ENCODE measurements around the gene TMEM38B.
A peak's percentile ranks its signal among the peaks of the same experiment; 100 is the strongest.
"Not testable (repeated sequence)": the region's sequence is repeated elsewhere in the genome, so short reads cannot be mapped to it uniquely, and the experiment has no call there.

TMEM38B gene

GRCh38 chr9:105706156-105706555, 11.8 kb downstream of the TMEM38B start:
- FAIRE-seq = no peak

DNA sequence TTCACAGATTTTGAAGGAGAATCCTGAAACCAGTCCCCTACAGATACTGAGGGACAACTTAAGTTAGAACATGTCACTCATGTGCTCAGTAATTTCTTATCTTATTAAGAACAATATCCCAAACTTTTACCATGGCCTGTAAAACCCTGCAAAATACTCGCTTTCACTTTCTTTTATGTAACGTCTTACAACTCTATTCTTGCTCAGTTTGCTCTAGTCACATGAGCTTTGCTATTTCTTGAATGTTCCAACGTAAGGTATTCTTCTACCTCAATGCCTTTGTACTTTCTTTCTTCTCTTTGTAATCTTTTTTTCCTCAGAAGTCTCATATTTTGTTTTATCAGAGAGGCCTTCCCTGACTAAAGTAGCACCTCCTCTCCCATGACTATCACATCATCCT, 14.1 kb downstream of the TMEM38B start:
- no peak for DNase-seq (ENCODE audit: insufficient read length)
- TF ChIP-seq TAF1 (IDR thresholded peaks at IDR 0.05; ENCODE audit: borderline replicate concordance, low read depth, low read length) (no peak), POLR2AphosphoS5 (IDR thresholded peaks at IDR 0.05; ENCODE audit: low read depth, low read length) (no peak), POLR2A (IDR thresholded peaks at IDR 0.05; ENCODE audit: low read depth, low read length) (no peak)
- FAIRE-seq = peak; percentile 62

More at GRCh38 chr9:105706156-105706555, 11.8 kb downstream of the TMEM38B start:
- no peak for TF ChIP-seq TAF1 (IDR thresholded peaks at IDR 0.05; ENCODE audit: borderline replicate concordance, low read depth, low read length)
- no peak for TF ChIP-seq POLR2A (IDR thresholded peaks at IDR 0.05; ENCODE audit: low read depth, low read length)
- TF ChIP-seq POLR2AphosphoS5 (IDR thresholded peaks at IDR 0.05; ENCODE audit: low read depth, low read length) = no peak
- no peak for DNase-seq (ENCODE audit: insufficient read length)

DNA sequence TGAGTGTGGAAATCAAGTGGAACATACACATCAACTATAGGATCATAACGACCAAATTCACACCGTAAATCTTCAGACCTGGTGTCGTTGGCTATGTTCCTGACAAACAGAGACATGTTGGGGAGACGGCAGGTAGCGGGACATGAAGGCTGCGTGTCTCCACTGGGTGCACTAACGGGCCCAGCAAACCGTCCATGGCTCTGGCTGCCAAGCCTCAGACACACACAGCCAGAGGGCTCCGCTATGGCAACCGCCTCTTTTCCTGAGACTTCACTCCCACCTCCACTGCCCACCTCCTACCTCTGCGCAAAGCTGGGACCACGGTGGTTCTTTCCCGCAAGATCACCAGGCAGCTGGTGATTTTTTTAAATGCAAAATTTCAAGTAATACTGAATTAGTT, 16.3 kb downstream of the TMEM38B start:
- FAIRE-seq = no peak
- TF ChIP-seq TAF1 (IDR thresholded peaks at IDR 0.05; ENCODE audit: borderline replicate concordance, low read depth, low read length) (no peak), POLR2A (IDR thresholded peaks at IDR 0.05; ENCODE audit: low read depth, low read length) (no peak), POLR2AphosphoS5 (IDR thresholded peaks at IDR 0.05; ENCODE audit: low read depth, low read length) (no peak)
- no peak for DNase-seq (ENCODE audit: insufficient read length)

DNA sequence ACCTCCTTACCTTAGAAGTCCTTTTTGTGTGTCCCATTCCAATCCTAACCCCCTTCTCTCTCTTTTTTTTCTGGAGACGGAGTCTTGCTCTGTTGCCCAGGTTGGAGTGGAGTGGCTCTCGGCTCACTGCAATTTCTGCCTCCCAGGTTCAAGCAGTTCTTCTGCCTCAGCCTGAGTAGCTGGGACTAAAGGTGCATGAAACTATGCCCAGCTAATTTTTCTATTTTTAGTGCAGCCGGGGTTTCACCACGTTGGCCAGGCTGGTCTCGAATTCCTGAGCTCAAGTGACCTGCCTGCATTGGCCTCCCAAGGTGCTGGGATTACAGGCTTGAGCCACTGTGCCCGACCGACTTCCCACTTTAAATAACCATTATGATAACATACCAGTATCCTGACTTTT, 17.5 kb downstream of the TMEM38B start:
- no peak for DNase-seq (ENCODE audit: insufficient read length)
- no peak for FAIRE-seq
- no peak for TF ChIP-seq TAF1 (IDR thresholded peaks at IDR 0.05; ENCODE audit: borderline replicate concordance, low read depth, low read length)

- FAIRE-seq (no peak), DNase-seq (ENCODE audit: insufficient read length) (no peak)
These were observed 18.0 kb downstream of the TMEM38B start for GRCh38 chr9:105712297-105712696.

GRCh38 chr9:105712773-105713172, 18.4 kb downstream of the TMEM38B start:
- FAIRE-seq (no peak), DNase-seq (ENCODE audit: insufficient read length) (no peak)
- no peak for TF ChIP-seq POLR2AphosphoS5 (IDR thresholded peaks at IDR 0.05; ENCODE audit: low read depth, low read length)
- no peak for TF ChIP-seq POLR2A (IDR thresholded peaks at IDR 0.05; ENCODE audit: low read depth, low read length)
- no peak for TF ChIP-seq TAF1 (IDR thresholded peaks at IDR 0.05; ENCODE audit: borderline replicate concordance, low read depth, low read length)

More at GRCh38 chr9:105712297-105712696, 18.0 kb downstream of the TMEM38B start:
- TF ChIP-seq POLR2A (IDR thresholded peaks at IDR 0.05; ENCODE audit: low read depth, low read length) = no peak
- no peak for TF ChIP-seq TAF1 (IDR thresholded peaks at IDR 0.05; ENCODE audit: borderline replicate concordance, low read depth, low read length)
- no peak for TF ChIP-seq POLR2AphosphoS5 (IDR thresholded peaks at IDR 0.05; ENCODE audit: low read depth, low read length)

GRCh38 chr9:105713260-105714019, 19.1 kb downstream of the TMEM38B start:
- TF ChIP-seq POLR2AphosphoS5 (IDR thresholded peaks at IDR 0.05; ENCODE audit: low read depth, low read length) (no peak), POLR2A (IDR thresholded peaks at IDR 0.05; ENCODE audit: low read depth, low read length) (no peak), TAF1 (IDR thresholded peaks at IDR 0.05; ENCODE audit: borderline replicate concordance, low read depth, low read length) (no peak)
- FAIRE-seq = no peak

DNA sequence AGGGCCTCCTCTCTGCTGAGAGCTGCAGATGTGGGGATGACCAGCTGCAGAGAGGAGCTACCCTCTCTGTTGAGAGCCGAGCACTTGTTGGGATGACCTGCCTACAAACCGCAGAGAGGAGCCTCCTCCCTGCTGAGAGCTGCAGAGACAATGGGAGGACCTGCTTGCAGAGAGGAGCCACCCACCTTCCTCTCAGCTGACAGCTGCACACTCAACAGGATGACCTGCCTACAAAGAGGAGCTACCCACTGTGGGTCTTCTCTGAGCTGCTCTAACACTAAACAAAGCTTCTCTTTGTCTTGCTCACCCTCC, 19.6 kb downstream of the TMEM38B start:
- DNase-seq (ENCODE audit: insufficient read length) = no peak
- no peak for FAIRE-seq

More at GRCh38 chr9:105713260-105714019, 19.1 kb downstream of the TMEM38B start:
- no peak for DNase-seq (ENCODE audit: insufficient read length)

DNA sequence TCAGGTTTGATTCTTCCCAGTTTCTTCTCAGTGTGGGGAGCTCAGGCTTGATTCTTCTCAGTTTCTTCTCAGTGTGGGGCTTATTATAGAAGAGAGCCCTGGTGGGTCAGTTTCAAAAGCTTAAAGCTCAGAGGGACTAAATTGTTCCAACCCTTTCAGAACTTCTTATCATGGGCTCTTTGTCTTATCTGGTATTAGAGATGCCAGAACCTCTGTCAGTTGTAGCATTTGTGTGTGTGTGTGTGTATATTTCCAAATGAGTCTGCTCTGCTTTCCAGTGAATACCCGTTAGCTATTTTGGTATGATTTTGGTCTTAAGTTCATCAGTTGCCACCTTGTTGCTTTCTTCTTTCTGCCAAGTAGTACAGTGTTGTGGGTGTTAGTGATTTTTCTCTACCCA, 21.8 kb downstream of the TMEM38B start:
- DNase-seq (ENCODE audit: insufficient read length) = no peak
- no peak for FAIRE-seq

More for the DNA sequence above, 19.6 kb downstream of the TMEM38B start:
- no peak for TF ChIP-seq POLR2A (IDR thresholded peaks at IDR 0.05; ENCODE audit: low read depth, low read length)
- no peak for TF ChIP-seq TAF1 (IDR thresholded peaks at IDR 0.05; ENCODE audit: borderline replicate concordance, low read depth, low read length)
- no peak for TF ChIP-seq POLR2AphosphoS5 (IDR thresholded peaks at IDR 0.05; ENCODE audit: low read depth, low read length)

DNA sequence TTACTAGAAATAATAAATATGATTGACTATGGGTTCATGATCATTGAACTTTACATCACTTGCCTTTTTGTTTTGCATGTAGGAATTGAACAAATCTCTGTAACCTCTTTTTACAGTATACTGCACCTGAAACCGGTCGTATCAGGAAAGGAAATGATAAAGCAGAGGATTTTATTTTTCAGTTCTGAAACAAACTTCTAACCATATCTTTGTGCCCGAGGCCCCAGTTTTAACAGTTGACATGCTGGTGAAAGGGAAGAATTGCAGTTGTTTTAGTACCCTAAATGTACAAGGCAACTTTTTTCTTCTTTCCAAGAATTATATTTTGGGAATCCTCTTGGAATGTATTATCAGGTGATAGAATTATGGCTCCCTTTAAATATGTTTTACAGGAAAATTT, 27.8 kb downstream of the TMEM38B start:
- DNase-seq (ENCODE audit: insufficient read length) (no peak), FAIRE-seq (no peak)
- TF ChIP-seq TAF1 (IDR thresholded peaks at IDR 0.05; ENCODE audit: borderline replicate concordance, low read depth, low read length) (no peak), POLR2A (IDR thresholded peaks at IDR 0.05; ENCODE audit: low read depth, low read length) (no peak), POLR2AphosphoS5 (IDR thresholded peaks at IDR 0.05; ENCODE audit: low read depth, low read length) (no peak)

More for the DNA sequence above, 21.8 kb downstream of the TMEM38B start:
- no peak for TF ChIP-seq POLR2AphosphoS5 (IDR thresholded peaks at IDR 0.05; ENCODE audit: low read depth, low read length)
- no peak for TF ChIP-seq POLR2A (IDR thresholded peaks at IDR 0.05; ENCODE audit: low read depth, low read length)
- no peak for TF ChIP-seq TAF1 (IDR thresholded peaks at IDR 0.05; ENCODE audit: borderline replicate concordance, low read depth, low read length)

DNA sequence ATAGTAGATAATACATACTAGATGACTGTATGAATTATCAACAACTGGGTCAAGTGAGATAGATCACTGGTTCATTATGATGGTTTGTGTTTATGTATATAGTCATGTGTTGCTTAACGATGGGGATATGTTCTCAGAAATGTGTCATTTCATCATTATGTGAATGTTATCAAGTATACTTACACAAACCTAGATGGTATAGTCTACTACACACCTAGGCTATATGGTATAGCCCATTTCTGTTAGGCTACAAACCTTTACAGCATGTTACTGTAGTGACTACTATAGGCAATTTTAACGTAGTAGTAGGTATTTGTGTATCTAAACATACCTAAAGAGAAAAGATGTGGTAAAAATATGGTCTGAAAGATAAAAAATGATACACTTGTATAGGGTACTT, 31.0 kb downstream of the TMEM38B start:
- no peak for FAIRE-seq
- no peak for DNase-seq (ENCODE audit: insufficient read length)
- TF ChIP-seq POLR2A (IDR thresholded peaks at IDR 0.05; ENCODE audit: low read depth, low read length) (no peak), POLR2AphosphoS5 (IDR thresholded peaks at IDR 0.05; ENCODE audit: low read depth, low read length) (no peak), TAF1 (IDR thresholded peaks at IDR 0.05; ENCODE audit: borderline replicate concordance, low read depth, low read length) (no peak)

- not testable (repeated sequence) for FAIRE-seq; DNase-seq (ENCODE audit: insufficient read length)
These were observed 33.9 kb downstream of the TMEM38B start for GRCh38 chr9:105728230-105728629.

DNA sequence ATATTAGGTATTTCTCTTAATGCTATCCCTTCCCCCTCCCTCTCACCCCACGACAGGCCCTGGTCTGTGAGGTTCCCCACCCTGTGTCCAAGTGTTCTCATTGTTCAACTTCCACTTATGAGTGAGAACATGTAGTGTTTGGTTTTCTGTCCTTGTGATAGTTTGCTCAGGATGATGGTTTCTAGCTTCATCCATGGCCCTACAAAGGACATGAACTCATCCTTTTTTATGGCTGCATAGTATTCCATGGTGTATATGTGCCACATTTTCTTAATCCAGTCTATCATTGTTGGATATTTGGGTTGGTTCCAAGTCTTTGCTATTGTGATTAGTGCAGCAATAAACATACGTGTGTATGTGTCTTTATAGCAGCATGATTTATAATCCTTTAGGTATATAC, 37.1 kb downstream of the TMEM38B start:
- not testable (repeated sequence) for DNase-seq (ENCODE audit: insufficient read length); FAIRE-seq

All from GM12892 (cell line).